ENCODE results near the gene PLEKHA7.

DNA sequence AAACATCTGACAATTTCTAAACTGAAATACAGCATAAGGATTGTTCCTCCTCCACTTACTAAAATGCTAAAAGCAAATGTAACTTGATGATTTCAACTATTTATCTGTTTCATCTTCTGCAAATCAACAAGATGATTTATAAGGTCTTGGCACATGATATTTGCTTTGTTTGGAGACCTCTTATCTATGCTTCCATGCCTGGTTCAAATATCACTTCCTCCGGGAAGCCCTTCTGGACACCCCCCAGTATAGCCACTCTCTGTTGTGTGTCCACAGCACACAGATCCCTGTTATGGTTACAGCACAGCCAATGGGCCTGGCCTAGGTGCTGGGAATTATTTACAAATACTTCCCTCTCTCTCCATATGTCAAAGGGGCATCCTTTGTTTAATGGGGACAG is 160.9 kb downstream of the PLEKHA7 start:
- TF ChIP-seq, protein P1, sequence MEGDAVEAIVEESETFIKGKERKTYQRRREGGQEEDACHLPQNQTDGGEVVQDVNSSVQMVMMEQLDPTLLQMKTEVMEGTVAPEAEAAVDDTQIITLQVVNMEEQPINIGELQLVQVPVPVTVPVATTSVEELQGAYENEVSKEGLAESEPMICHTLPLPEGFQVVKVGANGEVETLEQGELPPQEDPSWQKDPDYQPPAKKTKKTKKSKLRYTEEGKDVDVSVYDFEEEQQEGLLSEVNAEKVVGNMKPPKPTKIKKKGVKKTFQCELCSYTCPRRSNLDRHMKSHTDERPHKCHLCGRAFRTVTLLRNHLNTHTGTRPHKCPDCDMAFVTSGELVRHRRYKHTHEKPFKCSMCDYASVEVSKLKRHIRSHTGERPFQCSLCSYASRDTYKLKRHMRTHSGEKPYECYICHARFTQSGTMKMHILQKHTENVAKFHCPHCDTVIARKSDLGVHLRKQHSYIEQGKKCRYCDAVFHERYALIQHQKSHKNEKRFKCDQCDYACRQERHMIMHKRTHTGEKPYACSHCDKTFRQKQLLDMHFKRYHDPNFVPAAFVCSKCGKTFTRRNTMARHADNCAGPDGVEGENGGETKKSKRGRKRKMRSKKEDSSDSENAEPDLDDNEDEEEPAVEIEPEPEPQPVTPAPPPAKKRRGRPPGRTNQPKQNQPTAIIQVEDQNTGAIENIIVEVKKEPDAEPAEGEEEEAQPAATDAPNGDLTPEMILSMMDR (IDR thresholded peaks at IDR 0.05): no peak
- TF ChIP-seq POLR2A (IDR thresholded peaks at IDR 0.05) (no peak), POLR2AphosphoS5 (IDR thresholded peaks at IDR 0.05) (no peak)
